Measurements from ENCODE around the gene ZBTB33.

ZBTB33 gene

GRCh38 chrX:120213438-120214265, 37.0 kb upstream of the ZBTB33 start:
- Histone ChIP-seq H3K4me2 (ENCODE audit: low read length) (no peak overlapping the region), H3K4me3 (ENCODE audit: low read depth, low read length) (no peak overlapping the region), H3K9me3 (ENCODE audit: control insufficient read depth, low read length) (no peaks in the 10 kb centered on the region), H3K27me3 (ENCODE audit: control insufficient read depth, insufficient read depth, low read length) (no peaks in the 10 kb centered on the region), H3K36me3 (ENCODE audit: control insufficient read depth, insufficient read depth, low read length) (no peaks in the 10 kb centered on the region), H3K4me1 (peaks cover 3% of the 10 kb centered on the region), H3K9ac (no peak overlapping the region), H3K27ac (no peak overlapping the region), H2AFZ (no peak overlapping the region), H3K79me2 (no peaks in the 10 kb centered on the region)
- peak; percentile 60 for TF ChIP-seq CTCF (IDR thresholded peaks at IDR 0.05)

GRCh38 chrX:120223374-120223773, 27.2 kb upstream of the ZBTB33 start:
- no peaks in the 10 kb centered on the region for H3K4me1 ChIP-seq
- H3K27ac ChIP-seq = no peak overlapping the region
- no peaks in the 10 kb centered on the region for H3K79me2 ChIP-seq
- no peaks in the 10 kb centered on the region for H3K27me3 ChIP-seq (ENCODE audit: control insufficient read depth, insufficient read depth, low read length)
- H3K4me3 ChIP-seq (ENCODE audit: low read depth, low read length) = no peak overlapping the region
- TF ChIP-seq CTCF (IDR thresholded peaks at IDR 0.05) = no peak
- H3K9me3 ChIP-seq (ENCODE audit: control insufficient read depth, low read length) = no peaks in the 10 kb centered on the region
- no peak overlapping the region for H3K4me2 ChIP-seq (ENCODE audit: low read length)
- H3K9ac ChIP-seq = no peak overlapping the region
- H2AFZ ChIP-seq = no peak overlapping the region
- no peaks in the 10 kb centered on the region for H3K36me3 ChIP-seq (ENCODE audit: control insufficient read depth, insufficient read depth, low read length)

GRCh38 chrX:120224388-120224787, 26.2 kb upstream of the ZBTB33 start:
- Histone ChIP-seq H3K27ac (no peak overlapping the region), H3K4me1 (no peaks in the 10 kb centered on the region)

GRCh38 chrX:120228187-120228908, 22.3 kb upstream of the ZBTB33 start:
- H3K79me2 ChIP-seq = no peaks in the 10 kb centered on the region
- no peaks in the 10 kb centered on the region for H3K9me3 ChIP-seq (ENCODE audit: control insufficient read depth, low read length)
- no peaks in the 10 kb centered on the region for H3K4me1 ChIP-seq
- H3K27ac ChIP-seq = no peak overlapping the region
- H3K4me3 ChIP-seq (ENCODE audit: low read depth, low read length) = no peak overlapping the region
- no peaks in the 10 kb centered on the region for H3K27me3 ChIP-seq (ENCODE audit: control insufficient read depth, insufficient read depth, low read length)
- H3K4me2 ChIP-seq (ENCODE audit: low read length) = no peak overlapping the region
- H2AFZ ChIP-seq = no peak overlapping the region
- TF ChIP-seq CTCF (IDR thresholded peaks at IDR 0.05) = no peak
- no peak overlapping the region for H3K9ac ChIP-seq
- no peaks in the 10 kb centered on the region for H3K36me3 ChIP-seq (ENCODE audit: control insufficient read depth, insufficient read depth, low read length)

More at GRCh38 chrX:120224388-120224787, 26.2 kb upstream of the ZBTB33 start:
- Histone ChIP-seq H3K9me3 (ENCODE audit: control insufficient read depth, low read length) (no peaks in the 10 kb centered on the region), H3K27me3 (ENCODE audit: control insufficient read depth, insufficient read depth, low read length) (no peaks in the 10 kb centered on the region), H3K4me2 (ENCODE audit: low read length) (no peak overlapping the region), H3K36me3 (ENCODE audit: control insufficient read depth, insufficient read depth, low read length) (no peaks in the 10 kb centered on the region), H2AFZ (no peak overlapping the region), H3K79me2 (no peaks in the 10 kb centered on the region), H3K9ac (no peak overlapping the region), H3K4me3 (ENCODE audit: low read depth, low read length) (no peak overlapping the region)
- no peak for TF ChIP-seq CTCF (IDR thresholded peaks at IDR 0.05)
